KMS-11 (cell line): Measurements from ENCODE around the gene PCSK2.

ENCODE experiments used
- H2AFZ ChIP-seq: fragments of 200-600 bp; sonication (generic); 2 replicates; pipeline ENCODE4 v1.6.1; 2016; ENCODE audit warnings: antibody characterized with exemption, mixed run types, low read depth
- H3K27ac ChIP-seq: fragments of 200-600 bp; sonication (generic); 2 replicates; pipeline ENCODE4 v1.6.1; 2016; ENCODE audit warnings: mild to moderate bottlenecking, mixed run types
- H3K27me3 ChIP-seq: fragments of 200-600 bp; sonication (generic); 2 replicates; pipeline ENCODE4 v1.6.1; 2017; ENCODE audit warnings: mild to moderate bottlenecking, low read depth, mixed run types, moderate library complexity; ENCODE audit not compliant: insufficient read depth
- H3K36me3 ChIP-seq: fragments of 200-600 bp; sonication (generic); 2 replicates; pipeline ENCODE4 v1.6.1; 2017; ENCODE audit warnings: mild to moderate bottlenecking, mixed run types; ENCODE audit not compliant: insufficient read depth
- H3K4me1 ChIP-seq: fragments of 200-600 bp; sonication (generic); 2 replicates; pipeline ENCODE4 v1.6.1; 2016; ENCODE audit warnings: mild to moderate bottlenecking, low read depth, mixed run types; ENCODE audit not compliant: poor library complexity, severe bottlenecking
- H3K4me2 ChIP-seq: fragments of 200-600 bp; sonication (generic); 2 replicates; pipeline ENCODE4 v1.7.0; 2016; ENCODE audit warnings: mild to moderate bottlenecking, mixed run types
- H3K4me3 ChIP-seq: fragments of 200-600 bp; sonication (generic); IDR thresholded peaks from 2 replicates; pipeline ENCODE4 v1.6.1; 2017; ENCODE audit warnings: low read depth, low read length, mixed read lengths; ENCODE audit not compliant: insufficient read depth
- H3K79me2 ChIP-seq: fragments of 200-600 bp; sonication (generic); 2 replicates; pipeline ENCODE4 v1.6.1; 2016; ENCODE audit warnings: low read depth, mixed run types; ENCODE audit not compliant: insufficient read depth
- H3K9ac ChIP-seq: fragments of 200-600 bp; sonication (generic); 2 replicates; pipeline ENCODE4 v1.6.1; 2016; ENCODE audit warnings: mild to moderate bottlenecking, mixed run types
- H4K20me1 ChIP-seq: fragments of 200-600 bp; sonication (generic); 2 replicates; pipeline ENCODE4 v1.6.1; 2016; ENCODE audit warnings: mild to moderate bottlenecking, mixed run types; ENCODE audit not compliant: insufficient read depth
- TF ChIP-seq, protein P1 (sequence below): fragments of 200-600 bp; sonication (generic); conservative IDR thresholded peaks from 2 replicates; pipeline ENCODE4 v1.6.1; 2017; ENCODE audit warnings: low read depth, mild to moderate bottlenecking, antibody characterized with exemption, low read length, moderate library complexity, mixed read lengths

Gene PCSK2

DNA sequence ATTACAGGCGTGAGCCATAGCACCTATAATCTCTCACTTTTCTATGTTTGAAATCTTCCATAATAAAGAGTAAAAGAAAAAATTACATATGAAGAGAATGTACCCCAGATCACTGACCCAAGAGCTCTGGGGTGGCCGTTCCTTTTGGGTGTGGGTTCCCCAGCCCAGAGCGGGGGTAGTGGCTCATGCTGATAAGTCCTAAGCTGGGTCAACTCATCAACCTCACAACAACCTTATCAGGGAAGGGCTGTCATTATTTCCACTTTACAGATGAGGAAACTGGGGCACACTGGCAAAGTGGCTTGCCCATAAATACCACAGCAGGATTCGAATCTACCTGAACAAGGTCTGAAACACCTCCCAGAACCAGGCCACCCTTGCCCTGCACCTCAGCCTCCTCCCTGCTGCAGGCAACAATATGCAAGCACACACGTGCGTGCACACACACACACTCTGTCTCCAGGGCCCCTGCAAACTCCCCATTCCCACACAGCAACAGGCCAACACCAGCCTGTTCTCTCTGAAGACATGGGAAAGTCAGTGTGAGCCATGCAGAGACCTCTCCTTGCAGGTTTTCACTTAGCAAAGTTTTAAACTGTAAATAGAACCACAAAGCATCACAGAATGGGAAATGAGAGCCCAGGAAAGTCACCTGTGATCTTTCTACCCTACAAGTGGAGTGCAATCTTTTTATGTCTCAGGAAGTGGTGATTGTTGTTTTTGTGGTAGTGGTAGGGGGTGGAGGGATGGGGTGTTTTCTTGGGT is 276.6 kb downstream of the PCSK2 start:
- no peak overlapping the region for H3K9ac ChIP-seq
- no peaks in the 10 kb centered on the region for H4K20me1 ChIP-seq
- no peak overlapping the region for H3K4me3 ChIP-seq
- H3K27ac ChIP-seq = no peak overlapping the region
- H3K36me3 ChIP-seq = no peaks in the 10 kb centered on the region
- no peaks in the 10 kb centered on the region for H3K27me3 ChIP-seq
- no peak overlapping the region for H2AFZ ChIP-seq
- H3K4me1 ChIP-seq = peaks cover 3% of the 10 kb centered on the region
- no peak overlapping the region for H3K4me2 ChIP-seq
- TF ChIP-seq, protein P1, sequence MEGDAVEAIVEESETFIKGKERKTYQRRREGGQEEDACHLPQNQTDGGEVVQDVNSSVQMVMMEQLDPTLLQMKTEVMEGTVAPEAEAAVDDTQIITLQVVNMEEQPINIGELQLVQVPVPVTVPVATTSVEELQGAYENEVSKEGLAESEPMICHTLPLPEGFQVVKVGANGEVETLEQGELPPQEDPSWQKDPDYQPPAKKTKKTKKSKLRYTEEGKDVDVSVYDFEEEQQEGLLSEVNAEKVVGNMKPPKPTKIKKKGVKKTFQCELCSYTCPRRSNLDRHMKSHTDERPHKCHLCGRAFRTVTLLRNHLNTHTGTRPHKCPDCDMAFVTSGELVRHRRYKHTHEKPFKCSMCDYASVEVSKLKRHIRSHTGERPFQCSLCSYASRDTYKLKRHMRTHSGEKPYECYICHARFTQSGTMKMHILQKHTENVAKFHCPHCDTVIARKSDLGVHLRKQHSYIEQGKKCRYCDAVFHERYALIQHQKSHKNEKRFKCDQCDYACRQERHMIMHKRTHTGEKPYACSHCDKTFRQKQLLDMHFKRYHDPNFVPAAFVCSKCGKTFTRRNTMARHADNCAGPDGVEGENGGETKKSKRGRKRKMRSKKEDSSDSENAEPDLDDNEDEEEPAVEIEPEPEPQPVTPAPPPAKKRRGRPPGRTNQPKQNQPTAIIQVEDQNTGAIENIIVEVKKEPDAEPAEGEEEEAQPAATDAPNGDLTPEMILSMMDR = no peak
- no peaks in the 10 kb centered on the region for H3K79me2 ChIP-seq

DNA sequence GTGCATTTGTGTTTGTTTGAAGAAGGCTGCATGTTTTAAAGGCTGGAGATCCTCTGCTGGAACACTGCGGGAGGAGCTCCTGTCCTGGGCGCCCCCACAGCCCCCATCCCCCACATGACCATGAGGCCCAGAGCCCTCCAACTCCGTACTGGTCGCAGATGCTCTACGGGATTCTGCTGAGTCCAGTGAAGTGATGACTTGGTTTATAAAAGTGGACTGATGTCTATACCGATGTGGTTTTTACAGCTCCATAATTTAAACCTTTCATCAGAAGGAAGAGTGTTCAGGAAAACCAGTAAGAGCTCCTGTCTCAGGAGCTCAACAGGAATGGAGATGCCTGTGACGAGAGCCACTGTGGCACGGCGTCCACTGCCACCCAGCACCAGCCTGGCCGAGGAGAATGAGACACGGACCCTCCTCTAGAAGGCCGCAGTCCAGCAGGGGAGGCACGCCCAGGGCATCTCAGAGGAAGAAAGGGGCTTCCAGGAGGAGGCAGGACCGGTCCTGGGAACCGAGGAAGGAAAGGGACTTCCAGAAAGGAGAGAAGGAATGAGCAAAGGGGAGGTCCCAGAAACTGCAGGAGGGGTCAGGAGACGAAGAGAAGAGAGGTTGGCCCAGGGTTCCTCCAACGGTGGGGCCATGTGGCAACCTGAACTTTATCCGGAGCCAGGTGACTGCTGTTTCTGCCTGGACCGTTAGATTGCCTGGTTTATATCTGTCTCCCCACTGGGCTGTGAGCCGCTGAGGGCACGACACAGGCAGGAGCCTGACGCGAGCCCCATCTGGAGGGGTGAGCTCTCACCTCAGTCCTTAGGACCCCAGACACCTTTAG is 277.4 kb downstream of the PCSK2 start:
- Histone ChIP-seq H2AFZ (peak overlapping the region; percentile 86), H3K4me3 (no peak overlapping the region), H3K79me2 (no peaks in the 10 kb centered on the region), H4K20me1 (no peaks in the 10 kb centered on the region), H3K9ac (peak overlapping the region; percentile 68; the same call in 1 of the 2 replicates), H3K4me1 (peaks cover 3% of the 10 kb centered on the region), H3K27me3 (no peaks in the 10 kb centered on the region), H3K27ac (no peak overlapping the region), H3K4me2 (peak overlapping the region; percentile 71; the same call in 1 of the 2 replicates), H3K36me3 (no peaks in the 10 kb centered on the region)
- TF ChIP-seq, protein P1 = no peak

DNA sequence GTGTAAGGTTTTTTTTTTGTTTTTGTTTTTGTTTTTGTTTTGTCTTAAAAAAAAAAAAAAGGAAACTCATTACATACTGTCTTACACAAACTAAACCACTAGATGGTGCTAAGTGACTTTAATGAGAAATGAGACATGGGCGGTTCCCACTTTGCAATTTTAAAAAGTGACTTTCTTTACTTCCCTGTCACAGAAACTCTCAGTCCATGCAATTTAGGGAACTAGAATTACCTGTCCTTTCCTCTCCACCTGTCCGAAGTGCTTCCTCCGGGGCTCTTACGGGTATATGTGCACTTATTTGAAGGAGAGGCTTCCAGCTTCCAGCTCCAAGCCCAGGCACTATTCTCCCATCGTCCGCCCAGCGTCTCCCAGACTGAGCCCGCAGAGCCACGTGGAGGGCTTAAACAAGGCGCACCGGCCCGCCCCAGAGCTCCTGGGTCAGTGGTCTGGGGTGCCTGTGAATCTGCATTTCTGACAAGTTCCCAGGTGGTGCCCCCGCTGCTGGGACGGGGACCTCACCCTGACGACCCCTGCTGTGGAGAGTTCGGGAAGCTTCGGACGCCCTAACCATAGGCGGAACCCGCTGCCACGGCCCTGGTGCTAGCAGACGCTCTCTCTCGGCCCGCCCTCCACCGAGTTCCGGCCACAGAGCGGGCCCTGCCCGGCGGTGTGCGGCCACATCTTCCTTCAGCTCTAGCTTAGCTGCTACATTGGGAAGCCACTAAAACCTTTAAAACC is 278.2 kb downstream of the PCSK2 start:
- no peak overlapping the region for H3K4me3 ChIP-seq
- H3K4me2 ChIP-seq = peak overlapping the region; percentile 71
- peaks cover 3% of the 10 kb centered on the region for H3K4me1 ChIP-seq
- TF ChIP-seq, protein P1 = peak; percentile 82
- peak overlapping the region; percentile 39 for H3K27ac ChIP-seq
- H2AFZ ChIP-seq = peak overlapping the region; percentile 86
- H3K79me2 ChIP-seq = no peaks in the 10 kb centered on the region
- H3K27me3 ChIP-seq = no peaks in the 10 kb centered on the region
- H3K36me3 ChIP-seq = no peaks in the 10 kb centered on the region
- H4K20me1 ChIP-seq = no peaks in the 10 kb centered on the region
- peak overlapping the region; percentile 68; the same call in 1 of the 2 replicates for H3K9ac ChIP-seq
